OCI-LY7 (cell line): ENCODE results near the gene HUNK.

Source experiments
- EZH2phosphoT487 ChIP-seq: fragments of 200-600 bp; sonication (generic); IDR thresholded peaks from 2 replicates; pipeline ENCODE4 v1.6.1; 2018; ENCODE audit warnings: low read depth, borderline replicate concordance, mild to moderate bottlenecking, mixed run types, antibody characterized with exemption, low read length, moderate library complexity, mixed read lengths
- TF ChIP-seq, protein P1 (sequence below): fragments of 200-600 bp; sonication (generic); conservative IDR thresholded peaks from 2 replicates; pipeline ENCODE4 v1.5.1; 2014; ENCODE audit warnings: mild to moderate bottlenecking, antibody characterized with exemption, low read length, moderate library complexity, mixed read lengths

DNA sequence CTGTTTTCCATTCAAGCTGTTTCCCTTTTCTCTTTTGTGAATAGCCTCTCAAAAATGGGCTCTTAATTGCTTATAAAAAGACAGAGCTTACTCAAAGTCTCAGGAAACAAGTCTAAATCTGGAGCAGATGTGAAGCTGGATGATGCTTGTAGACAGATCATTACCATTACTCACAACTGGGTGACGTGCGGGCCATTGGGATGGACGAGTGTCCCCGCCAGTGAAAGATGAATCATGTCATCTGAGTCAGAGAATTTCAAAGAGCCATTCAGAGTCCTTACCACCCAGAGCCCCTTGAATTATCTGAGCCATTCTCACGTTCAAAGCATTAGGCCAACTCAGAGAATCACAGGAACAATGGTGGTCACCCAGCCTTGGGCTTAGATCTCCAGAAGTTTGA is 134.6 kb downstream of the HUNK start:
- TF ChIP-seq, protein P1, sequence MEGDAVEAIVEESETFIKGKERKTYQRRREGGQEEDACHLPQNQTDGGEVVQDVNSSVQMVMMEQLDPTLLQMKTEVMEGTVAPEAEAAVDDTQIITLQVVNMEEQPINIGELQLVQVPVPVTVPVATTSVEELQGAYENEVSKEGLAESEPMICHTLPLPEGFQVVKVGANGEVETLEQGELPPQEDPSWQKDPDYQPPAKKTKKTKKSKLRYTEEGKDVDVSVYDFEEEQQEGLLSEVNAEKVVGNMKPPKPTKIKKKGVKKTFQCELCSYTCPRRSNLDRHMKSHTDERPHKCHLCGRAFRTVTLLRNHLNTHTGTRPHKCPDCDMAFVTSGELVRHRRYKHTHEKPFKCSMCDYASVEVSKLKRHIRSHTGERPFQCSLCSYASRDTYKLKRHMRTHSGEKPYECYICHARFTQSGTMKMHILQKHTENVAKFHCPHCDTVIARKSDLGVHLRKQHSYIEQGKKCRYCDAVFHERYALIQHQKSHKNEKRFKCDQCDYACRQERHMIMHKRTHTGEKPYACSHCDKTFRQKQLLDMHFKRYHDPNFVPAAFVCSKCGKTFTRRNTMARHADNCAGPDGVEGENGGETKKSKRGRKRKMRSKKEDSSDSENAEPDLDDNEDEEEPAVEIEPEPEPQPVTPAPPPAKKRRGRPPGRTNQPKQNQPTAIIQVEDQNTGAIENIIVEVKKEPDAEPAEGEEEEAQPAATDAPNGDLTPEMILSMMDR, result no peak
- no peak for TF ChIP-seq EZH2phosphoT487
